RCC 7860 (cell line): ENCODE results near the gene LY6G6F.

Experiments used
- DNase-seq: peaks from one replicate; pipeline ENCODE4 v3.0.0-alpha.2; 2015; ENCODE audit warnings: low spot score
- FAIRE-seq: peaks from 2 replicates; lab custom pipeline; 2012; peaks lifted over from hg19 to GRCh38; lab: Jason Lieb, UNC

Gene LY6G6F

DNA sequence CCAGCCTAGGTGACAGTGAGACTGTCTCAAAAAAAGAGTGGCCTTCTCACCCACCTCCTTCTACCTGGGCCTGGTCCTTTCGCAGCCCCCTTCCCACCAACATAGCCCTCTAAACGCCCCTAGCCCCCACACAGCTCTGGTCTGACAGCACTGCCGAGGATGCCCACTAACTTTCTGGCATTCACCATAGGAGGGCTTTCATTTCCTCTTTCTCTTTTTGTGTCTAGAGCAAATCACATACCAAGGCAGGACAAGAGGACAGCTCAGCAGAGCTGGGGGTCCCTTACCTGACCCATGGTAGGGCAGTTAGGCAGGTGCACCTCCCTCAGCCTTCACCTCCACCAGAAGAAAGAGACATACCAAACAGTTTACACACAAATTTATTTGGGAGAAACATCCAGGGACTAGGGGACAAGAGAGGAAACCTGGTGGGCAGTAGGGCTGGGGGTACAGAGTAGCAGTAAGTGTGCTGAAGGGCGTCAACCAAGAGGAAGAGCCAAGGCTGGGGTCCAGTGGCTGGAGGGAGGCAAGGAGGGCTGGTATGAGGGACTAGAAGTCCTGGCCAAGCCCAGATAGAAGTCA lies 30.3 kb upstream of the LY6G6F start:
- no peak for DNase-seq
- FAIRE-seq, result no peak

DNA sequence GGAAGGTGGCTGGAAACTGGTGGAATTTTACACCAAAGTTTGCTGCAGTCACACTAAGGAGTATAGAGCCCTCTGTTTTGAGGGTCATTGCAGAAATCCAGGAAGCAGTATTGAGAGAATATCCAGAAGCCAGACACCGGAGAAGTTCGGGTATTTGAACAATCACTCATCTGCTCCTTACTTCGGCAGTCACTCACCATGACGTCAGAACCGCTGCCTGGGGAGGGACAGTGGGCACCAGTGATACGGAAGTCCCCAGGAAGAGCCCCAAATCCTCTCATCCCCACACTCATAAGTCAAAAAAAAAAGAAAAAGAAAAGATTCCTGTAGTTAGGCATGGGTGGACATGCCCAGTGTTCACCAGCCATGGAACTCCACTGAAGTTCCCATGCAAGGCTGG lies 29.8 kb upstream of the LY6G6F start:
- DNase-seq, result no peak
- FAIRE-seq, result no peak

DNA sequence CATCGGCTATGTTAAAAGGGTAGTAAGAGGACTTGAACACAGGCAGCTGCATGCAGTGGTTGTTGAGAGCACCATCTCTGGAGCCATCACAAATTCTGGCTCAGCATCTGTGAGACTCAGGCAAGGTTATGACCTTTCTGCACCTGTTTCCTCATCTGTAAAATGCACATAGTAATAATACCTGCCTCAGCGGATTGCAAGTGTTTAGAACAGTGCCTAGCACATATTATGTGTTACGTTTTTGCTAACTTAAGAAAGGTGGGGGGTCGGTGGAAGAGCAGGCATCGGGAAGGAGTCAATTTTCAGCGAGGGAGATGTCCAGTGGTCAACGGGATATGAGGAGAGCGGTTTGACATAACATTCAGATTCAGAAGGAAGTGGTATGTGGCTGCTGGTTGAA lies 28.7 kb upstream of the LY6G6F start:
- FAIRE-seq (no peak), DNase-seq (no peak)

DNA sequence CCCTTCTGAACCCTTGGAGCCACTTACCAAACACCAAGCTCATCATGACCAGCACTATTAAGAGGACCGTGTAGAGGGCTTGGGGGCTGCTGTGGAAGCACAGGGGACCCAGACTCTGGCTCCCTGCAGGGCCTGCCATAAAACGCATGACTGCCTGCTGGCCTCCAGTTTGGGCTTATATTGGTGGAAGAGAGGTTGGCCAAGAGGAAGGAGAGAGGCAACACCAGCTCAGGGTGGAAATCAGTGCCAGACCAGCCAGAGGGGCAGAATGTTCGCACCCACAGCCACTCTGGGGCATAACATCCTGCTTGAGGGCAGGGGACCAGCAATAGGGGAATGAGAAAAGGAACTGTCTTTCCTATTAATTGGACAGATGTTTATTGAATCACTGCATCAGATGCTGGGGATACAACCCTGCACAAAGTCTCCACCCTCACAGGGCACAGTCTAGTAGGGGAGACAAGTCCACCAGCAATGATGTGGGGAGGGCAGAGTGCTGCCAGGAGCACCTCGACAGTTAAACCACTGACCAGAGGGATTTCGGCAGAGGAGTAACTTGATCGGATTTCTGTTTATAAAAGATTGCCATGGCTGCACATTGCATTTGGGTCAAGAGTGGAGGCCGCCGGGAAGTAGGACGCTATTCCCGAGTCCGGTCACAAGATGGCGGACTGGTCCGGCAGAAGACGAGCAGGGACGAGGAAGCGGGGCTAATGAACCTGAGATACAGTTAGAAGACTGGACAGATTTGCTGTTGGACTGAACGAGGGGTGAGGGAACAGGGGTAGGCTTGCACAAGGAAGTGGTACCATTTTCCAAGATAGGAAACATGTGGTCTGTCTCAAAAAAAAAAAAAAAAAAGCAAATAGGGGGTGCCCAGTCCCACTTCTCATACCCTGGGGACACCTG lies 26.2 kb upstream of the LY6G6F start, which contains the start of gene LY6G5C:
Gene LY6G5C, minus strand, starts transcription at position 842 of the 909 bp plus-strand sequence. Its CDS starts 694 bp downstream, at position 148.
- FAIRE-seq (no peak), DNase-seq (peak; percentile 67)

DNA sequence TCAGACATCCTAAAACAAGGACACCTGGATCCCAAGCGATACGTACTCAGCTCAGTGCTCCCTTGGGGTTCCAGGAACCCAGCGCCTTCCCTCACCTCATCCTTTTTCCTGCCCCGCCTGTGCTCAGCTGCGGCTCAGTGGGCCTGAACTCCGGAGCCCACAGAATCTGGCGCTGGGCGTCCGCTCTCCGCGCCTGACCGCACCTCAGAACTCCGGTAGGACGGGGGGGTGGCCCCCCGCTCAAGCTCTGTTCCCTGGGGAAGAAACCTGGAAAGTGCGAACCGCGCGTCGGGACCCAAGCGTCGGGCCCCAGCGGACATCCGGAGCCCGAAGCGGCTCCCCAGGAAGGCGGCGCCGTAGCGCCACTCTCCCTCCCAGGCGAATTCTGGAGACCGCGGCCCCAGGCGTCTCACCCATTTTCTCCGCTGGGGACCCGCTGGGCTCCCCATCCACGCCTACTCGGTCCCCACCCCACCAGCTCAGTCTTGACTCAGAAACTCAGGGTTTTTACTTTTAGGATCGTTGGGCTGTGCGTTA lies 25.5 kb upstream of the LY6G6F start:
- DNase-seq (no peak), FAIRE-seq (no peak)

- DNase-seq, result no peak
- no peak for FAIRE-seq
Observed at GRCh38 chr6:31683591-31683990, 23.1 kb upstream of the LY6G6F start.

- FAIRE-seq (no peak), DNase-seq (no peak)
Observed at GRCh38 chr6:31686483-31686882, 20.2 kb upstream of the LY6G6F start.

GRCh38 chr6:31687321-31687720 lies 19.3 kb upstream of the LY6G6F start:
- no peak for DNase-seq
- FAIRE-seq, result no peak

DNA sequence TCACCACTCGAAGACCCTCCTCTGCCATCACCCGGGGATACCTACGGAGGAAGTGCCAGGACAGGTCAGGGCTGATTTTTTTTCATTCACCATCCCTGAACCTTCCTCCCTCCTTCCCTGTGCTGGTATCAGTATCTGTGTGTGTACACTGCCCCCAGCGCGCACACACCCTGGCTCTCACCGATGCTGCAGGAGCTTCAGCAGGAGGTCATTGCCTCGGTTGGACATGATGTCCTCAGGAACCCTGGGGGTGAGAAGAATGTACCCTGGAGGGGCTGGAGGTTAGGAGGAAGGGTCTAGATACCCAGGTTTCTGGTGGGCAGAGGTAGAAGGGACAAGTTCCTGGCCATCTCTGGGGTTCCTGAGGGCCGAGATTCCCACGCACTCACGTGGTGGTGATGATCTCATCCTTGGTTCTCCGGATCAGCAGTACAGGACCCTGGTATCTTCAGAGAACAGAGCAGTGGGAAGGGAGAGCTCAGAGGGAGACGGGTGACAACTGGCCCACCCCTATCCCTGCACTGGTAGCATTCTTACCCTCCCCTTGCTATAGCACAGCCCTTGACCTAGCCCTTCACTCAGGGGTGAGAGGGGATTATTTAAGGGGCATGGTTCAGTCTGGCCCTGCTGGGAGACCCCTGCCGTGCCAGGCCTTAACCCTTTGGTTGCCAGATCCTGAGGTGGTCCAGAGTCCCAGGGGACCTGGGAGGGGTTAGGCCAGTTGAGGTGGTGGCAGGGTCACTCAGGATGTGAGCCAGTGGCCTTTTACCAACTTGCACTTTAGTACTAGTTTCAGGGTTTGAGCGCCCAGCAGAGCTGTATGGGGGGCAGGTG lies 18.6 kb upstream of the LY6G6F start:
- FAIRE-seq (no peak), DNase-seq (no peak)

DNA sequence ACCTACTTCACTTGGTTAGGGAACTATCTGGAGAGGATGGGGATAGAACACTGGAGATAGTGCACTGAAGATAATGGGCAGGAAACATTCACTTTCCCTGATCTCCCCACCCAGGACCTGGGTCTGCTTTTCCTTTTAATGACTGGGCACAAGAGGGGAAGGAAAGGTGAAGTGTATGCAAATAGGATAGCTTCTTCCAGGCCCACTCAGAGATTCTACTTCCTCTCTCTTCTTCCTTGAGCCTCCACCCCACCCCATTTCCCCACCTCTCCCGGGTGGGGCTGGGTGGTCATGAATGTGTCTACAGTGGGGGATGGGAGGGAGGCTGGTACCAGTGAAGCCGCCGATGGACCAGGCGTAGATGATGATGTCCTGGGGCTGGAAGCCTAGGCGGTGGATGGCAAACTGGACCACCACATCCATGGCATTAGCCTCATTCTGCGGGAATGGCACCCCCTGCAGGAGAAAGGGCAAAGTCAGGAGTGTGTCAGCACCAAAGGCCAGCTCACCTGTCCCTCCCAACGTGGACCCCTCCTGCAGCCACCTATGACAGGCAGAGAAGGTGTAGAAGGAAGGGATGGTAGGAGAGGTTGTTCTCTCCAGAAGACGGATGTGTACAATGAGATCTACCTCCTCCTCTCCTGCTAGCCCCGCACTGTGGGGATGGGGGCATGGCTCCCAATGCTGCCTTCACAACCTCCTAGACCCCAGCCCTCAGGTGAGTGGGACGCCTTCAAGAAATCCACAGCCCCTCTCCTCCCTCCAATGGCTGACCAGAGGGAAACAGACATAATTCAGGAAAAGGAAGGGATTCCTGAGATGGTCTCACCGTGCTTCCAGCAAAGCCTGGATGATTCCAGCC lies 17.2 kb upstream of the LY6G6F start:
- DNase-seq (no peak), FAIRE-seq (no peak)

GRCh38 chr6:31690231-31691077 lies 16.2 kb upstream of the LY6G6F start:
- FAIRE-seq, result no peak
- no peak for DNase-seq

DNA sequence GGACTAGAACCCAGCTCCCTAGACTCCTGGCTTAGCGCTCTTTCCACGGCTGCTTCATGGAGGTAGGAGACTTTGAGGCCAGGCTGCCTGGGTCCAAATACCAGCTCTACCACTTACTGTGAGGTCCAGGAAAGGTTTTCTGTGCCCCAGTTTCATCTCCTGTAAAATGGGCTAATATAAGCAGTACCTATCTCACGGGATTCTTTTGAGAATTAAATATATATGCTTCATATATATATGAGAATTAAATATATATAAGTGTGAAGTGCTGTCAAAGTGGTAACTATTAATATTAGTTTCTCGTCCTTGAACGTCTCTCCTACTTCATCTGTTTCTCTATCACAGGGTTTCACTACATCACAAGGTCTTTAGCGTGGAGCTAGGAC lies 15.6 kb upstream of the LY6G6F start:
- no peak for DNase-seq
- FAIRE-seq, result no peak

DNA sequence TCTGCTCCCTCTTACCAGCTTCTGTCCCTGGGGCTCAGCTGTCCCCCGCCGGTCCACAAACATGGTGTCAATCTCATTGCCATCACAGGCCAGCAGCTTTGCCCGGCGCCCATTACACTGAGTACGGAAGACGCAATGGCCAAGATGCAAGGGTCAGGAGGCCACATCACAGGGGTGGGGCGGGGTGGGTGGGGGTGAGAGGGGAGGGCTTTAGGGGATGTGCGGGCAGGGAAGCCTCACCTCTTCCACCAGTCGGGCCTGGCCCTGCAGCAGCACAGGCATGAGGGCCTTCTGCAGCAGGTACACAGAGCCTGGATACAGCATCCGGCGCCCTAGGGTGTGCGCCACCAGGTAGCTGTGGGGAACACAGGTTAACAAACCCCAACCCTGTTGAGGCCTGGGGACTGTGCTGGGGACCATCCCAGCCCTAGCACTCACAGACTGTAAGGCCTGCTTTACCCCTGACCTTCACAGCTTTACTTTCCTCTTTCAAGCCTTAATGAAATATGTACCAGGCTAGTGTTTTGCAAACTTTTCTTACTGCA lies 15.0 kb upstream of the LY6G6F start:
- DNase-seq, result no peak
- no peak for FAIRE-seq

- FAIRE-seq, result no peak
Observed at GRCh38 chr6:31692353-31692752, 14.3 kb upstream of the LY6G6F start.

GRCh38 chr6:31692886-31693285 lies 13.8 kb upstream of the LY6G6F start:
- no peak for DNase-seq
- no peak for FAIRE-seq

More at GRCh38 chr6:31692353-31692752, 14.3 kb upstream of the LY6G6F start:
- DNase-seq, result no peak

DNA sequence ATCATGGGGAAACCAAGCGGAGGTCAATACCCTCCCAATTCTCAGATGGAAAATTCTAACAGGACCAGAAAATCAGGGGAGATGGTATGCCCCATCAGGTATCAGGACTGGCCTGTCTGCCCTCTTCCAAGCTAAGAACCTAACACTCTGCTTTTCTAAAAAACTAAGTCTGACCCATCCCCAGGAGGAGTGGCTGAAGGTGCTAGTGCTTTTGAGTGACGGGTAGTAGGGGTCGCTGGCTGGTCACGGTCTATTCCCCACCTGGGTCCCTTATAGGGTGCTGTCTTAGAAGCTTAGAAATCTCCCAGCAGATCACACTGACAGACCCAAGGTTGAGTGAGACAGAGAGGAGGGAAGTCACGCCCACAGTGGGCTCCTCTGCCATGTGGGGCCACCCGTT lies 13.1 kb upstream of the LY6G6F start:
- no peak for FAIRE-seq
- no peak for DNase-seq

DNA sequence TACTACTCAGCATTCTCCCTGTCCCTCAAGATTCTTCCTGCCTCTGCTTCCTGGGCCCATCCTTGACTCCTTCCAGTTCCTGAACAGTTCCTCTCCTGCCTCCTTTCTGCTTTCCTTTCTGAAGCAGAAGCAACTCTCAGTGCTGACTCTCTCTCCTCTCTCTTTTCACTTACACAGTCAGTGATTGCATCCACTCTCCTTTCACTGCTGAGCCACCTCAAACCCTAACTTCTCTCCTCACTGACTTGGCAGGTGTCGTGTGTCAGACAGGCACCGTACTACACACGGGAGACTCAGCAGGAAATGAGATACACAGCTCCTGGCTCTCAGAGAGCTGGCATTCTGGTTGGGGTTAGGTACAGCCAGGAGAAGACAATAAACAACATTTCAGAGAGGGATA lies 9.1 kb upstream of the LY6G6F start:
- FAIRE-seq (no peak), DNase-seq (no peak)

DNA sequence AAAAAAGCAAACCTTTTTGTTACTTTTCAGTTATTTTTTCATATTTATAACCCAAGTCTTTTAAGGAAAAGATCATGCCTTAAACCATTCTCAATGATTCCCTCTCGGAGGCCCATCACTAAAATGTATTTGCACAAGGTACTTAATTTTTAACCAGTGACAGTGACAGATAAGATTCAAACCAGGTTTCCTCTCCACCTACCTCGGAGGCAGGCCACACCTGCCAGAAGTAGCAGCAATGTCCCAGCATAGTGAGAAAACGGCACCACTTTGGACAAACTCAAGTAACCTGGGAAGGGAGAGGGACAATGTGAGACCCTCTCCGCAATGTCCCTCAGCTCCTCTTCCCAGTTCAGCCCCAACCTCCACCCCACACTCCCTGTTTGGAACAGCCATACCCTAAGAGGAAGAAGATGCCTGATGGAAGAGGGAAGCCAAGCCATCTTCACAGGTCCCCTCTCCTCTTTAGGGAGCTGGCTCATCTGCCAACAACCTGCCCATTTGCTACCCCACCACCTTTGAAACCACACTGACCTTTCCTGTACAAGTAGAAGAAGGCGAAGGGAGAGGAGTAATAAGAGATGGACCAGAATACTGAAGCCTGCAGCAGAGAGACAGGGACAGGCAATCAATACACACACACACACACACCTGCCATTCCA lies 5.8 kb upstream of the LY6G6F start:
- FAIRE-seq (no peak), DNase-seq (no peak)
